ENCODE data around the gene PIH1D2. TPM values are rescaled to one million over a fixed set of nuclear protein-coding genes. Genes with fewer than 3 reads are reported as not detected.
A peak's percentile ranks its signal among the peaks of the same experiment; 100 is the strongest.

PIH1D2 gene
- total and polyA plus RNA-seq, 10 of the 15 experiments (the other 5 are each of a cell fraction or from before 2014, with no cell fraction given): 0.51 to 3.0 (median 1.5) TPM

DNA sequence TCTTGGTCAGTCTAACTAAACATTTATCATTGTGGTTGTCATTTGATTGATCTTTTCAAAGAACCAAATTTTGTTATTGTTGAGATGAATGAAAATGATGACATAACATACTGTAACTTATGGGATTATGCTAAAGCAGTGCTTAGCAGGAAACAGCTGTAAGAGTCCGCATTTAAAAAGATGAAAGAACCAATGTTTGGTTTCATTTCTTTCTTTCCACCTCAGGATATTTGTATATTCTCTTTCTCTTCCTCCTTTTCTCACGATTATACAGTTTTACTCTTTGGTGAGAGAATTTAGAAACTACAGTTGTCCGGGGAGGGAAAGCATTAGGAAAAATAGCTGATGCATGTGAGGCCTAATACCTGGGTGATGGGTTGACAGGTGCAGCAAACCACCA lies 23.1 kb downstream of the PIH1D2 start (continued):
- TF ChIP-seq BHLHE40 (IDR thresholded peaks at IDR 0.05; ENCODE audit: borderline replicate concordance in 1 of 2, low read depth in 2 of 2, low read length in 1 of 2) (peak; percentile 50 to 63; a peak in 3 of 4 replicates), STAT3 (IDR thresholded peaks at IDR 0.05; ENCODE audit: low read depth, low read length) (0 out of 2 replicates have a peak, but pooled peaks have one; percentile 21), EP300 (IDR thresholded peaks at IDR 0.05; ENCODE audit: borderline replicate concordance in 1 of 2, control insufficient read depth in 1 of 2, low read depth in 2 of 2, low read length in 2 of 2) (peak; percentile 64 to 66; a peak in 2 of 4 replicates), ZZZ3 (IDR thresholded peaks at IDR 0.05; ENCODE audit: control insufficient read depth, insufficient read length, low read depth) (no peak), NBN (IDR thresholded peaks at IDR 0.05) (no peak), FOXM1 (IDR thresholded peaks at IDR 0.05; ENCODE audit: low read depth, low read length) (peak; percentile 78; the same call in 1 of the 2 replicates), MTA2 (IDR thresholded peaks at IDR 0.05; ENCODE audit: low read depth) (peak; percentile 61; the same call in 1 of the 2 replicates), NFXL1 (IDR thresholded peaks at IDR 0.05; ENCODE audit: borderline replicate concordance) (no peak), NFYB (IDR thresholded peaks at IDR 0.05; ENCODE audit: insufficient read depth, low read depth, low read length) (no peak), IKZF2 (IDR thresholded peaks at IDR 0.05) (peak; percentile 69 to 79), NFIC (IDR thresholded peaks at IDR 0.05; ENCODE audit: low read depth, low read length) (peak; percentile 91), CREM (IDR thresholded peaks at IDR 0.05; ENCODE audit: low read depth) (peak; percentile 29; the same call in 1 of the 2 replicates), TCF7 (IDR thresholded peaks at IDR 0.05; ENCODE audit: borderline replicate concordance) (peak; percentile 89), RUNX3 (IDR thresholded peaks at IDR 0.05; ENCODE audit: low read length) (peak; percentile 86), MEF2A (IDR thresholded peaks at IDR 0.05; ENCODE audit: insufficient read depth, low read depth, low read length) (peak; percentile 62; the same call in 1 of the 2 replicates), CREB1 (IDR thresholded peaks at IDR 0.05; ENCODE audit: low read depth) (peak; percentile 35; the same call in 1 of the 2 replicates)
- TF ChIP-seq, protein P1, sequence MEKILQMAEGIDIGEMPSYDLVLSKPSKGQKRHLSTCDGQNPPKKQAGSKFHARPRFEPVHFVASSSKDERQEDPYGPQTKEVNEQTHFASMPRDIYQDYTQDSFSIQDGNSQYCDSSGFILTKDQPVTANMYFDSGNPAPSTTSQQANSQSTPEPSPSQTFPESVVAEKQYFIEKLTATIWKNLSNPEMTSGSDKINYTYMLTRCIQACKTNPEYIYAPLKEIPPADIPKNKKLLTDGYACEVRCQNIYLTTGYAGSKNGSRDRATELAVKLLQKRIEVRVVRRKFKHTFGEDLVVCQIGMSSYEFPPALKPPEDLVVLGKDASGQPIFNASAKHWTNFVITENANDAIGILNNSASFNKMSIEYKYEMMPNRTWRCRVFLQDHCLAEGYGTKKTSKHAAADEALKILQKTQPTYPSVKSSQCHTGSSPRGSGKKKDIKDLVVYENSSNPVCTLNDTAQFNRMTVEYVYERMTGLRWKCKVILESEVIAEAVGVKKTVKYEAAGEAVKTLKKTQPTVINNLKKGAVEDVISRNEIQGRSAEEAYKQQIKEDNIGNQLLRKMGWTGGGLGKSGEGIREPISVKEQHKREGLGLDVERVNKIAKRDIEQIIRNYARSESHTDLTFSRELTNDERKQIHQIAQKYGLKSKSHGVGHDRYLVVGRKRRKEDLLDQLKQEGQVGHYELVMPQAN (conservative IDR thresholded peaks at IDR 0.05): no peak
- TF ChIP-seq, protein P2, sequence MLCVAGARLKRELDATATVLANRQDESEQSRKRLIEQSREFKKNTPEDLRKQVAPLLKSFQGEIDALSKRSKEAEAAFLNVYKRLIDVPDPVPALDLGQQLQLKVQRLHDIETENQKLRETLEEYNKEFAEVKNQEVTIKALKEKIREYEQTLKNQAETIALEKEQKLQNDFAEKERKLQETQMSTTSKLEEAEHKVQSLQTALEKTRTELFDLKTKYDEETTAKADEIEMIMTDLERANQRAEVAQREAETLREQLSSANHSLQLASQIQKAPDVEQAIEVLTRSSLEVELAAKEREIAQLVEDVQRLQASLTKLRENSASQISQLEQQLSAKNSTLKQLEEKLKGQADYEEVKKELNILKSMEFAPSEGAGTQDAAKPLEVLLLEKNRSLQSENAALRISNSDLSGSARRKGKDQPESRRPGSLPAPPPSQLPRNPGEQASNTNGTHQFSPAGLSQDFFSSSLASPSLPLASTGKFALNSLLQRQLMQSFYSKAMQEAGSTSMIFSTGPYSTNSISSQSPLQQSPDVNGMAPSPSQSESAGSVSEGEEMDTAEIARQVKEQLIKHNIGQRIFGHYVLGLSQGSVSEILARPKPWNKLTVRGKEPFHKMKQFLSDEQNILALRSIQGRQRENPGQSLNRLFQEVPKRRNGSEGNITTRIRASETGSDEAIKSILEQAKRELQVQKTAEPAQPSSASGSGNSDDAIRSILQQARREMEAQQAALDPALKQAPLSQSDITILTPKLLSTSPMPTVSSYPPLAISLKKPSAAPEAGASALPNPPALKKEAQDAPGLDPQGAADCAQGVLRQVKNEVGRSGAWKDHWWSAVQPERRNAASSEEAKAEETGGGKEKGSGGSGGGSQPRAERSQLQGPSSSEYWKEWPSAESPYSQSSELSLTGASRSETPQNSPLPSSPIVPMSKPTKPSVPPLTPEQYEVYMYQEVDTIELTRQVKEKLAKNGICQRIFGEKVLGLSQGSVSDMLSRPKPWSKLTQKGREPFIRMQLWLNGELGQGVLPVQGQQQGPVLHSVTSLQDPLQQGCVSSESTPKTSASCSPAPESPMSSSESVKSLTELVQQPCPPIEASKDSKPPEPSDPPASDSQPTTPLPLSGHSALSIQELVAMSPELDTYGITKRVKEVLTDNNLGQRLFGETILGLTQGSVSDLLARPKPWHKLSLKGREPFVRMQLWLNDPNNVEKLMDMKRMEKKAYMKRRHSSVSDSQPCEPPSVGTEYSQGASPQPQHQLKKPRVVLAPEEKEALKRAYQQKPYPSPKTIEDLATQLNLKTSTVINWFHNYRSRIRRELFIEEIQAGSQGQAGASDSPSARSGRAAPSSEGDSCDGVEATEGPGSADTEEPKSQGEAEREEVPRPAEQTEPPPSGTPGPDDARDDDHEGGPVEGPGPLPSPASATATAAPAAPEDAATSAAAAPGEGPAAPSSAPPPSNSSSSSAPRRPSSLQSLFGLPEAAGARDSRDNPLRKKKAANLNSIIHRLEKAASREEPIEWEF (IDR thresholded peaks at IDR 0.05; ENCODE audit: insufficient replicate concordance, low read depth, low read length): peak; percentile 85
- TF ChIP-seq, protein P3, sequence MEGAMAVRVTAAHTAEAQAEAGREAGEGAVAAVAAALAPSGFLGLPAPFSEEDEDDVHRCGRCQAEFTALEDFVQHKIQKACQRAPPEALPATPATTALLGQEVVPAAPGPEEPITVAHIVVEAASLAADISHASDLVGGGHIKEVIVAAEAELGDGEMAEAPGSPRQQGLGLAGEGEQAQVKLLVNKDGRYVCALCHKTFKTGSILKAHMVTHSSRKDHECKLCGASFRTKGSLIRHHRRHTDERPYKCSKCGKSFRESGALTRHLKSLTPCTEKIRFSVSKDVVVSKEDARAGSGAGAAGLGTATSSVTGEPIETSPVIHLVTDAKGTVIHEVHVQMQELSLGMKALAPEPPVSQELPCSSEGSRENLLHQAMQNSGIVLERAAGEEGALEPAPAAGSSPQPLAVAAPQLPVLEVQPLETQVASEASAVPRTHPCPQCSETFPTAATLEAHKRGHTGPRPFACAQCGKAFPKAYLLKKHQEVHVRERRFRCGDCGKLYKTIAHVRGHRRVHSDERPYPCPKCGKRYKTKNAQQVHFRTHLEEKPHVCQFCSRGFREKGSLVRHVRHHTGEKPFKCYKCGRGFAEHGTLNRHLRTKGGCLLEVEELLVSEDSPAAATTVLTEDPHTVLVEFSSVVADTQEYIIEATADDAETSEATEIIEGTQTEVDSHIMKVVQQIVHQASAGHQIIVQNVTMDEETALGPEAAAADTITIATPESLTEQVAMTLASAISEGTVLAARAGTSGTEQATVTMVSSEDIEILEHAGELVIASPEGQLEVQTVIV (IDR thresholded peaks at IDR 0.05; ENCODE audit: borderline replicate concordance, partially characterized antibody): no peak

Measured in GM12878 (cell line).